ENCODE measurements around the gene DAPK3. TPM values are rescaled to one million over a fixed set of nuclear protein-coding genes. Genes with fewer than 3 reads are reported as not detected.

The DAPK3 gene
- polyA plus RNA-seq, 2 of the 4 experiments (the other 2 are of a cell fraction), result 33.0 to 54.9 TPM

DNA sequence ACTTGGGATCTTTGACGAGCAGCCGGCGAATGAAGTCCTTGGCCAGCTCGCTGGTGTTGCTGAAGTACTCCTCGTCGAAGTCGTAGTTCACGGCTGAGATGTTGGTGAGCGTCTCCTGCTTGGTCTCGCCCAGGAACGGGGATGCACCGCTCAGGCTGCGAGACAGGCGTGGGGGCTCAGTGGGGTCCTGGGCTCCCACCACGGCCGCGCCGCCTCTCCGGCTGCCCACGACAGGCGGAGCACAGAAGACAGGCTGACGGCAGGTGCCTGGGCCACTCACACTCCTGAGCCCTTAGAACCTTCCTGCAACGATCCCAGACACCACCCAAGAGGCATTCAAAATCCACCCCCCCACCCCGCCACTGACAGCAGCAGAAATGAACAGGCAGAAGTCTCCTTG is 9.9 kb downstream of the DAPK3 start (continued):
- TF ChIP-seq REST (IDR thresholded peaks at IDR 0.05) (no peak), JUNB (IDR thresholded peaks at IDR 0.05) (no peak), HES2 (IDR thresholded peaks at IDR 0.05) (no peak), KDM1A (IDR thresholded peaks at IDR 0.05; ENCODE audit: low read depth) (no peak), CEBPB (IDR thresholded peaks at IDR 0.05) (no peak), CBX8 (IDR thresholded peaks at IDR 0.05) (no peak), EHF (CRISPR knock-in tag; IDR thresholded peaks at IDR 0.05) (no peak), MYC (IDR thresholded peaks at IDR 0.05; ENCODE audit: borderline replicate concordance, low read length) (no peak), JUN (IDR thresholded peaks at IDR 0.05) (no peak), SMC3 (IDR thresholded peaks at IDR 0.05) (no peak), CTCF (IDR thresholded peaks at IDR 0.05) (no peak)
- TF ChIP-seq, protein P1, sequence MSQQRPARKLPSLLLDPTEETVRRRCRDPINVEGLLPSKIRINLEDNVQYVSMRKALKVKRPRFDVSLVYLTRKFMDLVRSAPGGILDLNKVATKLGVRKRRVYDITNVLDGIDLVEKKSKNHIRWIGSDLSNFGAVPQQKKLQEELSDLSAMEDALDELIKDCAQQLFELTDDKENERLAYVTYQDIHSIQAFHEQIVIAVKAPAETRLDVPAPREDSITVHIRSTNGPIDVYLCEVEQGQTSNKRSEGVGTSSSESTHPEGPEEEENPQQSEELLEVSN (IDR thresholded peaks at IDR 0.05; ENCODE audit: borderline replicate concordance, low read depth), result no peak

DNA sequence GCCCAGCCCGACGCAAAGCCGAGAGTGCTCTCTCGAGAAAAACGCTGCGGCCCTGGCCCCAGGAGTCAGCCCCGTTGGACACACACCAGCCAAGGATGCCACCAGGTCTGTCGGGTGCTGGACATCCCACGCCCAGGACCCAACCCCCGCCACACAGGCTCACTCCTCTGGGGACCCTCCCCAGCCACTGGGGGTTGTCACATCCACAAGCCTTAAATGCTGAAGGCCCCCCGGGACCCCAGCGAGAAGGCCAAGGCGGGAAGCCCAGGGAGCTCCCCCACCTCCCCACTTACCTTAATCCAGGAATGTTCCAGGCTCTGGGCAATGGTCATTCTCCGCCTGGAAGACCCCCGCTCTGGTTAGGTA is 11.2 kb downstream of the DAPK3 start:
- no peak for TF ChIP-seq SREBF2 (IDR thresholded peaks at IDR 0.05)
- no peak for TF ChIP-seq RCOR1 (IDR thresholded peaks at IDR 0.05; ENCODE audit: low read depth, low read length)
- no peak for TF ChIP-seq HOXB13 (CRISPR knock-in tag; IDR thresholded peaks at IDR 0.05; ENCODE audit: low read depth)
- no peak for TF ChIP-seq FOSL2 (IDR thresholded peaks at IDR 0.05)
- no peak for TF ChIP-seq FOSL2 (CRISPR knock-in tag; IDR thresholded peaks at IDR 0.05)
- no peak for TF ChIP-seq JUN (IDR thresholded peaks at IDR 0.05)
- no peak for TF ChIP-seq KDM5A (IDR thresholded peaks at IDR 0.05)
- TF ChIP-seq, protein P2, sequence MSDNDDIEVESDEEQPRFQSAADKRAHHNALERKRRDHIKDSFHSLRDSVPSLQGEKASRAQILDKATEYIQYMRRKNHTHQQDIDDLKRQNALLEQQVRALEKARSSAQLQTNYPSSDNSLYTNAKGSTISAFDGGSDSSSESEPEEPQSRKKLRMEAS (IDR thresholded peaks at IDR 0.05), result no peak
- no peak for TF ChIP-seq ZNF302 (CRISPR knock-in tag; IDR thresholded peaks at IDR 0.05)
- TF ChIP-seq, protein P3, sequence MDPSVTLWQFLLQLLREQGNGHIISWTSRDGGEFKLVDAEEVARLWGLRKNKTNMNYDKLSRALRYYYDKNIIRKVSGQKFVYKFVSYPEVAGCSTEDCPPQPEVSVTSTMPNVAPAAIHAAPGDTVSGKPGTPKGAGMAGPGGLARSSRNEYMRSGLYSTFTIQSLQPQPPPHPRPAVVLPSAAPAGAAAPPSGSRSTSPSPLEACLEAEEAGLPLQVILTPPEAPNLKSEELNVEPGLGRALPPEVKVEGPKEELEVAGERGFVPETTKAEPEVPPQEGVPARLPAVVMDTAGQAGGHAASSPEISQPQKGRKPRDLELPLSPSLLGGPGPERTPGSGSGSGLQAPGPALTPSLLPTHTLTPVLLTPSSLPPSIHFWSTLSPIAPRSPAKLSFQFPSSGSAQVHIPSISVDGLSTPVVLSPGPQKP (IDR thresholded peaks at IDR 0.05; ENCODE audit: low read depth, low read length), result no peak
- TF ChIP-seq RARB (CRISPR knock-in tag; IDR thresholded peaks at IDR 0.05), result no peak
- no peak for TF ChIP-seq KDM1A (IDR thresholded peaks at IDR 0.05; ENCODE audit: low read depth)
- TF ChIP-seq EHMT2 (IDR thresholded peaks at IDR 0.05; ENCODE audit: low read depth), result no peak
- TF ChIP-seq MAFK (IDR thresholded peaks at IDR 0.05; ENCODE audit: partially characterized antibody), result no peak
- TF ChIP-seq NFE2L2 (conservative IDR thresholded peaks at IDR 0.05; ENCODE audit: low read length), result no peak
- no peak for TF ChIP-seq HDAC2 (IDR thresholded peaks at IDR 0.05)
- TF ChIP-seq, protein P4, sequence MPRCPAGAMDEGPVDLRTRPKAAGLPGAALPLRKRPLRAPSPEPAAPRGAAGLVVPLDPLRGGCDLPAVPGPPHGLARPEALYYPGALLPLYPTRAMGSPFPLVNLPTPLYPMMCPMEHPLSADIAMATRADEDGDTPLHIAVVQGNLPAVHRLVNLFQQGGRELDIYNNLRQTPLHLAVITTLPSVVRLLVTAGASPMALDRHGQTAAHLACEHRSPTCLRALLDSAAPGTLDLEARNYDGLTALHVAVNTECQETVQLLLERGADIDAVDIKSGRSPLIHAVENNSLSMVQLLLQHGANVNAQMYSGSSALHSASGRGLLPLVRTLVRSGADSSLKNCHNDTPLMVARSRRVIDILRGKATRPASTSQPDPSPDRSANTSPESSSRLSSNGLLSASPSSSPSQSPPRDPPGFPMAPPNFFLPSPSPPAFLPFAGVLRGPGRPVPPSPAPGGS (IDR thresholded peaks at IDR 0.05), result no peak
- TF ChIP-seq POLR2A (IDR thresholded peaks at IDR 0.05; ENCODE audit: low read length), result no peak
- H3K27ac ChIP-seq, result no peak overlapping the region
- ChIA-PET POLR2A (no interaction called here), CTCF (interaction anchor here (1.0 to 1.8 kb wide), 3 partner anchors 137 to 180 kb away, joined by 4 read pairs; no protein-coding TSS in a partner anchor)
- WGBS (ENCODE audit: missing lambda C conversion rate), result 93% methylated on average over 8 of the region's 15 CpGs
- ATAC-seq (no peak), DNase-seq (ENCODE audit: low read depth in 1 of 2, low spot score in 1 of 2) (no peak), FAIRE-seq (no peak)
- no peaks in the 10 kb centered on the region for H3K4me1 ChIP-seq
- H3K4me2 ChIP-seq, result no peak overlapping the region
- no peaks in the 10 kb centered on the region for H3K9me3 ChIP-seq
- H3K4me3 ChIP-seq, result no peak overlapping the region
